HG03175 (cell line): ENCODE measurements around the gene CTSE.

Source experiments
- ATAC-seq: cut with Tn5 transposase; IDR thresholded peaks from one replicate; pipeline ENCODE4 v1.9.1; 2021; ENCODE audit warnings: mild to moderate bottlenecking, moderate library complexity; ENCODE audit not compliant: unreplicated experiment

Gene CTSE

DNA sequence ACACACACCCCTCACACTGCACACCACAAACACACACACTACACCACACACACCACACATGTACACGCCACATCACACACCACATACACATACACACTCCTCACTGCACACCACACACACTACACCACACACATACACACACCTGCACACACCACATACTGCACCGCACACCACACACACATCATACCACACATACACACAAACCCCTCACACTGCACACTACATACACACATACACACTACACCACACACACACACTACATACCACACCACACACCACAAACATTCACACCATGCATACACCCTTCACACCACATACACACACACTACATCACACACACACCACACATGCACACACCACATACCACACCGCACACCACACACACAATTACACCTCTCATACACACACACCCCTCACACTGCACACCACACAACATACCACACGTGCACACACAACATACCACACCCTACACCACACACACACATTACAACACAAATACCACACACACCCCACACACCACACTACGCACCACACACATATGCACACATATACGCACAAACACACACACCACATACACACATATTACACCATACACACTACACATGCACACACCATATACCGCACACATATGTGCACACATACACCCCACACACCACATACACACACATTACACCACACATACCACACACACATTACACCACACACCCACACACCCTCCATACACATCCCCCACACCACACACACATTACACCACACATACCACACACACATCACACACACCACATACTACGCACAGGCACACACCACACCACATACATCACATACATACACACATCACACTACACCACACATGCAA is 50.1 kb downstream of the CTSE start:
- ATAC-seq: no peak

DNA sequence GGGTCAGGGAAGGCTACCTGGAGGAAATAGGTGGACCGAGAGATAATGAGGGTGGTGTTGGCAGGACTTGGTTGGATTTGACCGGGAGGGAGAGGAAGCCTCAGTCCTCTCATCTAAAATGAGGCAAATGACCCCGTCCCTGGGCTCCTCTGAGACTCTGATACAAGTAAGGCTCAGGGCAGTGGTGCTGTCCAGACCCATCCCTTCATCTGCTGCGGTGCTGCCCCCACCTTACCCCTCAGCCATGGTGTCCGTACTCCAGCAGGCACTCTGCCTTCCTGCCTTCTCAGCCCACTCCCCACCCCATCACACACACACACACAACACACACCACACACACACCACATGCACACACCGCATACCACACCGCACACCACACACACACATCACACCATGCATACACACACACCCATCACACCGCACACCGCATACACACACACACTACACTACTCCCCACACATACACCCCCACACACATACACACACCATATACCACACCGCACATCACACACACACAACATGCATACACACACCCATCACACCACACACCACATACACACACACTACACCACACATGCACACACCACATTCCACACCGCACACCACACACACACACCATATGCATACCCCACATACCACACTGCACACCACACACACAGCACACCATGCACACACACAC is 51.1 kb downstream of the CTSE start:
- no peak for ATAC-seq

DNA sequence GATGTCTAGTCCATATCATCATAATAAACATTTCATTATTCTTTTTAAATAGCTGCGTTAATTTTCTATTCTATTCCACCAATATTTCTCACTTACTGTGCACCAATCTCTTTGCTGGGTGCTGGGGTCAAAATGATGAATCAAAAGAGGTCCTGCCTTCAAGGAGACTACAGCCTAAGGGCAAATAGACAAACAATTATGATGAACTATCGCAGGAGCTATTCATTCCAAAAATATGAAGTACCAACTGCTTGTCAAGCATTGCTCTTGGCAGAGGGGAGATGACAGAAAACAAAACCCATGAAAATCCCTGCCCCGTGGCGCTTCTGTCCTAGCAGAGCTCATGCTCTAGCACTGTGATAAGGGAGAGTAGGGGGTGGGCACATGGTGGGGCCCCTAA is 51.6 kb downstream of the CTSE start:
- no peak for ATAC-seq

DNA sequence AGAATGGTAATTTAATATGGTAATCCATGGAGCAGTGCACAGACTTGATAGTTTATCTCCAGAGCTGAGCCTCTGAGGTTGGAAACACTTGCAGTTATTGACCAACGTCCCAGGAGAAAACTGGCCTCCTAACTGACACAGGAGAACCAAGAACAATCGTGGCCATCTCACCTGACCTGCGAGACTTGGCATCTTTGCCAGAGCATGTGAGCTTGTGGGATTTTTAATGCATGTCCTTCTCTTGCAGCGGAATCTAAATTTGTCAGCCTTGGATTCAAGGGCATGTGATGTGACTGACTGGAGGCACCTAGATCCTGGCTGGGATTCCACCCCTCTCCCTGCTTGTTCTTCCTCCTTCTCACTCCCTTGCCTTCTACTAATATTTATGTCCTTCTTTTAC is 52.6 kb downstream of the CTSE start:
- no peak for ATAC-seq

DNA sequence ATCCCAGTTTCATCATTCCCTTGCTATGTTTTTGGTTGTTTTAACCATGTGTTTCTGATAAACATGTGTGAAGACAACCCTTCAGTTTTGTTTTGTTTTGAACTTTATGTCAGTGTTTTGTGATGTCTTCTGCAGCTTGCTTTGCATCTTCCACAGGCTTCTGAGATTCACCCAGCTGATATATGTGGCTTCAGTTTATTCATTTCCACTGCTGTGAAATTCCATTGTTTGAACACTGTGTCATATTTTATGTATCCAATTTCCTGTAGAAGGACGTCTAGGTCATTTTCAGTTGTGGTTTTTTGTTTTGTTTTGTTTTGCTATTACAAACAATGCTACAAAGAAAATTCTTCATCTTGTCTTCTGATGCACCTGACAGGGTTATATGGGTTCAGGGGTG is 53.2 kb downstream of the CTSE start:
- no peak for ATAC-seq

DNA sequence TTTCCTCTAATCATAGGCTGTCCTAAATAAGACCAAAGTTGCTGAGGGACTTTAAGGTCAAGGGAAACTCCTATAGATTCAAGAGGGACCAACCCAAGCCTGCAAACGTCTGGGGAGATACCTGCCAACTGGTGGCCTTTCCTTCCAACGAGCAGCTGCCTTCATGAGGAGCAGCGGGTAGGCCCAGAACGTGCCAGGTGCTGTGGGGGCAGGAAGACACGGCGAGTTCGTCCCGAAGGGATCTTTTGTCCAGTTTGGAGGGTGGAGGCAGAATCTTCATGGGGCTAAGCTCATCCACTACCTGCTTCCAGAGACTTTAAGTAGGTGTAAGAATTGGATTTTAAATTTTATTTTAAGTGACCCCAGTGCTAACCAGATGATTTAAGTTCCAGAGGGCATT is 54.5 kb downstream of the CTSE start:
- ATAC-seq: no peak

DNA sequence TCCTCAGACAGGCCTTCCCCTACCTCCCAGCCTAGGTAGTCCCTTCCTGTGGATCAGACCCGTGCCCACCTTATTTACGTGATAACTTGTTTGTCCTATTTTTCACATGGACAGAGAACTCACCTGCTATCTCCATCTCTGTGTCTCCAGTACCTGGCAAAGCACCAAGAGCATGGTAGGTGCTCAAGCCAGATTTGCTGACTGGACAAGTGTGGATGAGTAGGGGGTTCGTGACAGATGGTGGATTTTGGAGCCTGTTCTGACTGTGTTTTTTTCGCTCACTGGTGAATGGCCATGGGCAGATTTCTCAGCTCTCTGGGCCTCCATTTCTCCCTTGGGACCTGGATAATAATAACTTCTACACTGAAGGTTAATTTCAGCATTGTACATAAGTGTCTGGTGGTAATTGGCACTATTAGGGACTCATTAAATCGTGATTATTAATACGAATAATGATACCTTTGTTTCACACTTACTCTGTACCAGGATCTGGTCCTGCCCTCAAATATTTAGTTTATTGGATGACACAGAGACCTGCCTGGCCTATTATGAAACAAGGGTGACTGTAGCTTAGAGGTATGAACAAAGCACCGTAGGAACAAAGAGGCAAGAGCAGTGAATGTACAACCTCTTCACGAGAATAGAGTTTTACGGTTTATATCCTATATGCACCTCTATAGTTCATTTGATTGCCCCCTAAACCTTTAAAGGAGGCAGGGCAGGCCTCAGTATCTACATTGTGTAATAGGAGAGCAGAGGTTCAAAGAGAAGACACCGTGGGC is 56.0 kb downstream of the CTSE start:
- ATAC-seq: no peak

DNA sequence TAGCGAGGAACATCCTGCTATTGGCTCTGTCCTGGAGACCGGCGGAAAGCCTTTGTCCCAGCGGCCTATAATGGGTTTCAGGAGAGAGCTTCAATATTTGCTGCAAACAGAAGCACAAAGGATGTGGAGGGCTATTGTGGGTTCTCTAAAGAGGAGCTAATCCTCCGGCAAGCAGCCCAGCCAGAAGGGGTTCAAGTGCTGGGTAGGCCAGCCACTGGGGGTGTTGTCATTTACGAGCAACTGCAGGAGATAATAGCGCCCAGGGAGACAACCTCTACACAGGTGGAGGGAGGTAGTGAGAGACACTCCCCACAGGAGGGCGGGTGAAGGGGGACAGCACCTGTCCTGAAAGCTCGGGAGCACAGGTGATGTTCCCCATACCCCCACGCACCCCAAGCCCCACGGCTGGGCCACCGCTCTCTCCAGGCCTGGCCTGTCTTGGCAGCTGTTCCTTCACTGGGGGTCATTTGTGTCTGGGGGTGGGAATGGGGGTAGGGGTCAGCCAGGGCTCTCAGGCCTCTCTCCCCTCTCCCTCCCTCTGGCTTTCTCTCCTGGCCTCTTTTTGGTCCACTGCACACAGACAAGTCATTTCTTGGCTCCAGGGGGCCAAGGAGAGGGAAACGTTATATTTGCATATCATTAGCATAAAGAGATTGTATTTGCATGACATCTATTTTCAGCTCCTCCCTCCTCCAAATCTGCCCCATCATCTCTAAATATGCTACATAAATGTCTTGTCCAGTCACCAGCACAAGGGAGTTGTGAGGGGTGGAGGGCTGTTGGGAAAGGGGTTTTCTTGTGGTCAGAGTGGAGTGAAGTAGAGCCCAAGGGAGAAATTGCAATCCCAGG is 58.4 kb downstream of the CTSE start:
- ATAC-seq: no peak

DNA sequence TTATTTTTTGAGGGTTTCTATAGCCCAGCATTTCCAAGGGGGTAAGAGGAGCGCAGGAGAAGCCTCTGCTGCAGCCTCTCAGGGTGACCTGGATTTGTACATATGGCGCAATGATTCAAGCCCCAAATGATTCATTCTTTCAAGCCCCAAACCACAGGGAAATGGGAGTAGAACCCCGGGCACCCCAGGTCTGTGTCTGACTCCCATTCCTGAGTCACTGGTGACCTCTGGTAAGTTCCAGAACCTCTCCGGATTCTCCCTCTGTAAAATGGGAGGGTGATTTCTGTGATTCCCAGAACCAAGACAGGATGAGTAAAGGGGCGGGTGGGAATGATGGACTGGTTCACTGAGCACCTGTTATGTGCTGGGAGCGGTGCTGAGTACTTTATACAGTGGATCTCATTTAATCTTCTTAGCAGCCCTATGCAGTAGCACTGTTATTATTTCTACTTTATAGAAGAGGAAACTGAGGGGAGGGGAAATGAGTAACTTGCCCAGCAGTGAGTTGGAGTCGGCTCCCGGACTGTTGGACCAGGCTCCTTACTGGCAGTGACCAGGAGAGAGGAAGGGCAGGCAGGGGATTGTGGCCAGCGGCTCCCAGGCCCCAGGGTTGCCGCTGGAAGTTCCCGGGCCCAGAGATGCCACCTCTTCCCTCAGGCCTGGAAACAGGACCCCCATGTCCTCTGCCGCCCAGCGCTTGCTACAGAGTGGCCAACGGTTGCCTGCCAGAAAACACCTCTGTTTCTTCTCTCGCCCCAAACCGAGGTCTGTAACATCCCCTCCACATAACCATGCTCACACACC is 60.1 kb downstream of the CTSE start:
- no peak for ATAC-seq

DNA sequence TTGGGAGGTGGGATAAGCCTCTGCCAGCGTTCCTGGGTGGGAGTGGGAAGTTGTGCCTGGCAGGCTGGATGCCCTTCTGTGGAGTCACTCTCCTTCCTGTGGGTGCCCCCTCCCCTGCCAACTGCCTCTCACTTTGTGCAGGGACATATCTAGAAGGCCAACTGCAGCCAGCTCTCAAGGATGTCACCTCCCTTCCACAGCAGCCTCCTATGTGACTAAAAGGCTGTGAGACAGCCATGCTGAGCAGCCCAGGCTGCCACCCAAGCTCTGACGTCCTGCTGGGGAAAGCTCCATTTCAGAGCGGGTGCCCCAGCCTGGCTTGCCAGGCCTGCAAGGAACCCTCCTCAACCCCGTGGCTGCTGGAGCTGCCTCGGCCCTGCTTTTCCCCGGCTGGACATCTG is 60.9 kb downstream of the CTSE start:
- ATAC-seq: no peak

DNA sequence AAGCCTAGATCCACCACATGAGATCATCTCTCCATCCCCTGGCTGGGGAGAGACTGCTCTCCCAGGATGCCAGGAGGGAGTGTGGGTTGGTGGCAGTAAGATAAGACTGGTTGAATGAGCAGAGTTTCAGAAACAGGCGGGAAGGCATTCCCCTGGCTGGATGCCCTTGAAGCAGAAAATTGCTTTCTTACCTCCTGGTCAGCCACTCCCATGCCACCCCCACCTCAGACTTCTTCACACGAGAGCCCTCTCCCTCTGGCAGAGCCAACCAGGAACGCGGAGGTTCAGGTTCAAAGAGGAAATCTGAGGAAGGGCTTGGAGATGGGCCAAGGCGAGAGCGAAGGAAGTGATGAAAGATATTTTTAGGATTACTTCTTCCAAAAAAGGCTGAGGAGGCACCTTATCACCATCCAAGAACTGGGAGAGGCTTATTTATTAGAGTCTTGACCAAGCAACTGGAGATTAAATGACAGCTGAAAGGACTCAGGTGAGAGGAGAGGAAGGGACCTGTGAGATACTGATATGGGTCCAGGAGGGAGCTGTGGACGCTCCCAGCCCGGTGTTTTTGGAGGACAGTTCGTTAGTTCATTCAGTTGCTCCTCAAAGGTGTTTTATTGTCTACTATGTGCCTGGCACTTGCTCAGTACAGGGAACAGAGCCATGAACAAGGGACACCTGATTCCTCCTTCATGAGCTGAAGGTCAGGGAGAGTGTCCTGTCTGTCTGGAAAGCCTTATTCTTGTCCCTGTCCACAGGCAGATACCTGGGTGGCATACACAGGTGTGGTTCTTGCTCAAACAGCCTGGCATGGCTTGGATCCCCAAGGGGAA is 61.5 kb downstream of the CTSE start:
- no peak for ATAC-seq

DNA sequence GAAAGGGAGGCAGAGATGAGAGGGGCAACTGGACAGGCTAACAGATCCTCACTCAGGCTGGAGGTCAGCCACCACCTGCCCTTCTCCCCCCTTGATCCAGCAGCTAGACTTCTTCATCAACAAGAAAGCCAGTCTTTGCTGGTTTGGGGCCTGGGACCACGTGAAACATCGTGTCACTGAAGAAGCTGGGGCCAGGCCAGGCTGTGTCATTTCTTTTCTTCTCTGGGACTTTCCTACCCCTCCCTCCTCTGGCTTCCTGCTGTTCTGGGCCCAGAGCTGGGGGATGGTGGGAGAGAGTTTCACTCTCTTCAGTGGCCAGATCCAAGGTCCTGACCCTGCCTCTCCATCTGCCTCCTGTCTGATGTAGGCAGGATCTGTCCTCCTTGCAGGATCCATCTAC is 62.3 kb downstream of the CTSE start:
- ATAC-seq: no peak

DNA sequence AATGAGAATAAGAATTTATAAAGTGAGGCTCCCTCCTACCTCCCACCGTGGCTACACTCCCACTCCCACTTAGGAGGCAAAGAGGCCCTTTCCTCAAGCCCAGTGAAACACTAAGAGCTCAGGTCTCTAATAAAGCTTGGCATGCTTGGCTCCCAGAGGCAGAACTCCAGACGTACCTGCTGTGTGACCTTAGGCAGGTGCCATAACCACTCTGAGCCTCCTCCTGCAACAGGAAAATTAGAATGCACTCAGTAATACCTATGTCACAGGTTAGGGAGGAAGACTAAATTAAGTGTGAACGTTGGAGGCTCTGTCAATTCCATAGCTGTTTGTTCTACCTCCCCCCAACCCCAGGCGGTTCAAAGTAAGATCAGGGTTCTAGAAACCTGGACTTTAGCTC is 63.9 kb downstream of the CTSE start:
- no peak for ATAC-seq
